Colonic mucosa (tissue), 4 donors: ENCODE results near the gene COPZ1. TPM values are rescaled to one million over a fixed set of nuclear protein-coding genes. Genes with fewer than 3 reads are reported as not detected.
"Not testable (repeated sequence)": the region's sequence is repeated elsewhere in the genome, so short reads cannot be mapped to it uniquely, and the experiment has no call there.

Experiments used
- DNase-seq: peaks from one replicate; pipeline ENCODE4 v3.0.0-alpha.2; 2020
- H3K27ac ChIP-seq: fragments of 200-600 bp; one replicate; pipeline ENCODE4 v1.8.0; 2021
- H3K27me3 ChIP-seq: fragments of 200-600 bp; one replicate; pipeline ENCODE4 v1.8.0; 2021
- H3K36me3 ChIP-seq: fragments of 200-600 bp; one replicate; pipeline ENCODE4 v1.8.0; 2021
- H3K4me1 ChIP-seq: fragments of 200-600 bp; one replicate; pipeline ENCODE4 v1.8.0; 2021; ENCODE audit warnings: mild to moderate bottlenecking
- H3K4me3 ChIP-seq: fragments of 200-600 bp; one replicate; pipeline ENCODE4 v1.8.0; 2021
- H3K9ac ChIP-seq, 2 donors: one replicate each; pipeline ENCODE4 v1.7.0; 2013; ENCODE audit warnings: control low read depth in 2 of 2, low read depth in 2 of 2, low read length in 2 of 2
- H3K9me3 ChIP-seq: fragments of 200-600 bp; one replicate; pipeline ENCODE4 v1.8.0; 2021
- CTCF ChIP-seq: fragments of 200-600 bp; IDR thresholded peaks from one replicate; pipeline ENCODE4 v1.8.0; 2022; ENCODE audit warnings: antibody characterized with exemption, mild to moderate bottlenecking
- intact Hi-C: fragments of 100-400 bp; cut with DNase I; formaldehyde crosslinking; loops from one replicate; pipeline ENCODE4 v1.14.1; 2022
- total RNA-seq, 2 donors: library from RNA; stranded (reverse); fragmentation: NEBNext Ultra II Directional in 1 of 2; extraction: Animal tissue kit (Norgen Biotek cat#: 25700) in 1 of 2; gene quantifications; one replicate each; pipeline ENCODE4 v1.2.1, GENCODE V29; 2021
- donor health status: healthy.
- donor health status: DM: no; HTN: no; CAD: no.
- donor health status: DM: no; HTN: no; CAD: no.

Gene COPZ1
- total RNA-seq, 2 donors from 2014 or later, result 164 to 173 TPM

- H3K36me3 ChIP-seq, result peaks cover 35% of the 10 kb centered on the region
Measured at GRCh38 chr12:54349679-54350078, 24.7 kb downstream of the COPZ1 start.

GRCh38 chr12:54350743-54351142 lies 25.8 kb downstream of the COPZ1 start:
- H3K36me3 ChIP-seq, result peaks cover 27% of the 10 kb centered on the region
- TF ChIP-seq CTCF, result no peak
- H3K4me1 ChIP-seq, result no peaks in the 10 kb centered on the region
- H3K9me3 ChIP-seq, result no peaks in the 10 kb centered on the region
- no peak overlapping the region for H3K9ac ChIP-seq
- no peak overlapping the region for H3K27ac ChIP-seq
- no peak for DNase-seq
- no peaks in the 10 kb centered on the region for H3K27me3 ChIP-seq
- H3K4me3 ChIP-seq, result no peak overlapping the region
- intact Hi-C loops, result loop anchor here (10.0 kb wide), 1 partner anchor 346 kb away; the partner anchor contains the start of genes HOXC8 and HOXC9

More at GRCh38 chr12:54349679-54350078, 24.7 kb downstream of the COPZ1 start:
- no peaks in the 10 kb centered on the region for H3K4me1 ChIP-seq
- H3K9me3 ChIP-seq, result no peaks in the 10 kb centered on the region
- intact Hi-C loops, result loop anchor here (10.0 kb wide), 1 partner anchor 345 kb away; the partner anchor contains the start of genes HOXC8 and HOXC9
- no peak for TF ChIP-seq CTCF
- no peak overlapping the region for H3K9ac ChIP-seq
- no peak overlapping the region for H3K27ac ChIP-seq
- DNase-seq, result no peak
- H3K27me3 ChIP-seq, result no peaks in the 10 kb centered on the region
- H3K4me3 ChIP-seq, result no peak overlapping the region

GRCh38 chr12:54351341-54351740 lies 26.4 kb downstream of the COPZ1 start:
- peaks cover 25% of the 10 kb centered on the region for H3K36me3 ChIP-seq
- no peaks in the 10 kb centered on the region for H3K4me1 ChIP-seq
- H3K4me3 ChIP-seq, result no peak overlapping the region
- intact Hi-C loops, result loop anchor here (10.0 kb wide), 1 partner anchor 347 kb away; the partner anchor contains the start of genes HOXC8 and HOXC9
- no peak for TF ChIP-seq CTCF
- no peak overlapping the region for H3K27ac ChIP-seq
- no peak overlapping the region for H3K9ac ChIP-seq
- H3K9me3 ChIP-seq, result no peaks in the 10 kb centered on the region
- DNase-seq, result no peak
- H3K27me3 ChIP-seq, result no peaks in the 10 kb centered on the region

GRCh38 chr12:54352022-54352531 lies 27.1 kb downstream of the COPZ1 start:
- H3K4me1 ChIP-seq, result no peaks in the 10 kb centered on the region
- intact Hi-C loops, result loop anchor here (10.0 kb wide), 1 partner anchor 347 kb away; the partner anchor contains the start of genes HOXC8 and HOXC9
- H3K9ac ChIP-seq, result no peak overlapping the region
- TF ChIP-seq CTCF, result no peak
- H3K36me3 ChIP-seq, result peaks cover 20% of the 10 kb centered on the region
- no peak for DNase-seq
- no peaks in the 10 kb centered on the region for H3K27me3 ChIP-seq
- no peaks in the 10 kb centered on the region for H3K9me3 ChIP-seq
- H3K27ac ChIP-seq, result no peak overlapping the region
- no peak overlapping the region for H3K4me3 ChIP-seq

GRCh38 chr12:54352891-54353874 lies 28.3 kb downstream of the COPZ1 start:
- intact Hi-C loops, result loop anchor here (10.0 kb wide), 1 partner anchor 348 kb away; the partner anchor contains the start of genes HOXC8 and HOXC9
- no peak for TF ChIP-seq CTCF
- H3K36me3 ChIP-seq, result peaks cover 12% of the 10 kb centered on the region
- H3K9me3 ChIP-seq, result no peaks in the 10 kb centered on the region
- H3K27me3 ChIP-seq, result no peaks in the 10 kb centered on the region
- DNase-seq, result no peak
- H3K9ac ChIP-seq, result no peak overlapping the region
- H3K4me1 ChIP-seq, result no peaks in the 10 kb centered on the region
- no peak overlapping the region for H3K27ac ChIP-seq
- no peak overlapping the region for H3K4me3 ChIP-seq

GRCh38 chr12:54354271-54354670 lies 29.3 kb downstream of the COPZ1 start:
- H3K36me3 ChIP-seq, H3K9ac ChIP-seq, H3K4me3 ChIP-seq, H3K27me3 ChIP-seq, DNase-seq, H3K27ac ChIP-seq, H3K9me3 ChIP-seq, H3K4me1 ChIP-seq: not testable (repeated sequence)
- intact Hi-C loops, result loop anchor here (10.0 kb wide), 1 partner anchor 349 kb away; the partner anchor contains the start of genes HOXC8 and HOXC9
